ENCODE results near the gene RGL4. TPM values are rescaled to one million over a fixed set of nuclear protein-coding genes. Genes with fewer than 3 reads are reported as not detected.
A peak's percentile ranks its signal among the peaks of the same experiment; 100 is the strongest.

RGL4 gene
- total and polyA plus RNA-seq, 8 donors: 0.65 to 5.9 (median 2.9) TPM; not detected in 4

GRCh38 chr22:23698094-23698493 lies 7.3 kb downstream of the RGL4 start:
- 80 to 88% (median 87%) methylated on average over 3 to 4 of the region's 4 CpGs for WGBS, 5 donors
- no peak for DNase-seq
- H3K4me1 ChIP-seq: peaks cover 0 to 8% (median 0%) of the 10 kb centered on the region in 4 donors

GRCh38 chr22:23698673-23699235 lies 7.9 kb downstream of the RGL4 start:
- intact Hi-C loops (cut with DNase I; ENCODE audit: low total_unique reads): no loop called here
- DNase-seq: no peak
- WGBS, 5 donors: 90 to 96% (median 93%) methylated on average over 4 to 10 of the region's 10 CpGs

More at GRCh38 chr22:23698094-23698493, 7.3 kb downstream of the RGL4 start:
- H3K27me3 ChIP-seq: no peaks in the 10 kb centered on the region
- H3K4me3 ChIP-seq: no peak overlapping the region
- TF ChIP-seq EP300 (IDR thresholded peaks at IDR 0.05) (no peak), POLR2AphosphoS5 (IDR thresholded peaks at IDR 0.05) (no peak), CTCF (IDR thresholded peaks at IDR 0.05) (no peak), POLR2A (IDR thresholded peaks at IDR 0.05) (no peak)
- H3K36me3 ChIP-seq: peaks cover 24 to 97% (median 91%) of the 10 kb centered on the region in 4 donors
- H3K27ac ChIP-seq: no peak overlapping the region
- no peaks in the 10 kb centered on the region for H3K9me3 ChIP-seq
- intact Hi-C loops (cut with DNase I; ENCODE audit: low total_unique reads): no loop called here

GRCh38 chr22:23700706-23701105 lies 9.9 kb downstream of the RGL4 start:
- no peak overlapping the region for H3K27ac ChIP-seq
- 74 to 84% (median 78%) methylated on average over 7 of the region's 7 CpGs for WGBS, 5 donors
- DNase-seq: peak in 1 of 2 donors; percentile 37
- H3K9me3 ChIP-seq: no peaks in the 10 kb centered on the region
- no peaks in the 10 kb centered on the region for H3K27me3 ChIP-seq
- H3K36me3 ChIP-seq: peaks cover 19 to 97% (median 91%) of the 10 kb centered on the region in 4 donors
- peaks cover 0 to 2% (median 0%) of the 10 kb centered on the region in 4 donors for H3K4me1 ChIP-seq
- H3K4me3 ChIP-seq: no peak overlapping the region
- TF ChIP-seq POLR2A (IDR thresholded peaks at IDR 0.05) (no peak), EP300 (IDR thresholded peaks at IDR 0.05) (no peak), POLR2AphosphoS5 (IDR thresholded peaks at IDR 0.05) (no peak), CTCF (IDR thresholded peaks at IDR 0.05) (no peak)
- intact Hi-C loops (cut with DNase I; ENCODE audit: low total_unique reads): no loop called here

More at GRCh38 chr22:23698673-23699235, 7.9 kb downstream of the RGL4 start:
- no peak for TF ChIP-seq POLR2AphosphoS5 (IDR thresholded peaks at IDR 0.05)
- TF ChIP-seq CTCF (IDR thresholded peaks at IDR 0.05): no peak
- TF ChIP-seq POLR2A (IDR thresholded peaks at IDR 0.05): no peak
- TF ChIP-seq EP300 (IDR thresholded peaks at IDR 0.05): no peak
- Histone ChIP-seq H3K27me3 (no peaks in the 10 kb centered on the region), H3K36me3 (peaks cover 20 to 97% (median 91%) of the 10 kb centered on the region in 4 donors), H3K4me3 (no peak overlapping the region), H3K9me3 (no peaks in the 10 kb centered on the region), H3K4me1 (peaks cover 0 to 8% (median 0%) of the 10 kb centered on the region in 4 donors), H3K27ac (no peak overlapping the region)

GRCh38 chr22:23704062-23704461 lies 13.2 kb downstream of the RGL4 start:
- no peaks in the 10 kb centered on the region for H3K4me1 ChIP-seq
- H3K4me3 ChIP-seq: no peak overlapping the region
- WGBS, 5 donors: 90 to 92% (median 92%) methylated on average over 5 of the region's 5 CpGs
- no peak overlapping the region for H3K27ac ChIP-seq
- TF ChIP-seq EP300 (IDR thresholded peaks at IDR 0.05): no peak
- no peak for TF ChIP-seq CTCF (IDR thresholded peaks at IDR 0.05)
- no peak for TF ChIP-seq POLR2A (IDR thresholded peaks at IDR 0.05)
- no peak for TF ChIP-seq POLR2AphosphoS5 (IDR thresholded peaks at IDR 0.05)
- H3K9me3 ChIP-seq: no peaks in the 10 kb centered on the region
- no peaks in the 10 kb centered on the region for H3K27me3 ChIP-seq
- H3K36me3 ChIP-seq: peaks cover 39 to 100% (median 98%) of the 10 kb centered on the region in 4 donors
- intact Hi-C loops (cut with DNase I; ENCODE audit: low total_unique reads): no loop called here
- DNase-seq: no peak

Data from stomach (tissue), 9 donors.